B cell (primary cell): Measurements from ENCODE around the gene RNASE2. TPM values are rescaled to one million over a fixed set of nuclear protein-coding genes. Genes with fewer than 3 reads are reported as not detected.

Experiments
- ATAC-seq: fragments of 200-7000 bp; cut with Tn5 transposase; one replicate; pipeline ENCODE4 v1.10.0; 2021; ENCODE audit warnings: low read depth, mild to moderate bottlenecking, moderate number of reproducible peaks, moderate library complexity
- CTCF ChIA-PET: fragments of 350-600 bp; sonication (Branson Sonifier 250); formaldehyde crosslinking; loops from one replicate; lab custom pipeline; 2021; ENCODE audit warnings: antibody characterized with exemption, inconsistent platforms; lab: Charles Lee
- POLR2A ChIA-PET: fragments of 350-600 bp; sonication (Branson Sonifier 250); formaldehyde crosslinking; loops from one replicate; lab custom pipeline; 2021; ENCODE audit warnings: antibody characterized with exemption; lab: Charles Lee
- DNase-seq: peaks from one replicate; pipeline ENCODE4 v3.0.0; 2013
- H2AFZ ChIP-seq: 2 replicates; pipeline ENCODE4 v1.6.1; 2012; ENCODE audit warnings: mild to moderate bottlenecking, low read depth, low read length; ENCODE audit not compliant: insufficient read depth, poor library complexity, severe bottlenecking
- H3K27ac ChIP-seq, 2 donors: 1 replicate in 1 of 2; 2 replicates in 1 of 2; pipeline ENCODE4 v1.5.1; 2012 to 2013; ENCODE audit warnings: low read length in 2 of 2, mild to moderate bottlenecking in 2 of 2, moderate library complexity in 1 of 2
- H3K27me3 ChIP-seq, 4 experiments: fragments of 200-600 bp in 1 of 4; sonication (generic) in 1 of 4; replicated peaks in 1 of 4; 1 replicate in 2 of 4; 2 replicates in 2 of 4; pipeline versions ENCODE4 v1.6.1 to v1.7.0; 2013 to 2016; ENCODE audit warnings: low read length in 3 of 4, mild to moderate bottlenecking in 2 of 4, mixed read lengths in 1 of 4, moderate library complexity in 1 of 4; ENCODE audit not compliant: insufficient read depth in 4 of 4, control insufficient read depth in 3 of 4; ENCODE audit errors: control extremely low read depth in 1 of 4
- H3K36me3 ChIP-seq, 2 experiments: replicated peaks in 1 of 2; 1 replicate in 1 of 2; 2 replicates in 1 of 2; pipeline versions ENCODE4 v1.6.1 to v1.7.1; 2013; ENCODE audit warnings: low read length in 1 of 2; ENCODE audit not compliant: insufficient read depth in 2 of 2, control insufficient read depth in 1 of 2; ENCODE audit errors: control extremely low read depth in 1 of 2, extremely low read depth in 1 of 2
- H3K4me1 ChIP-seq, 2 donors: fragments of 200-600 bp in 1 of 2; sonication (generic) in 1 of 2; 1 replicate in 1 of 2; 2 replicates in 1 of 2; pipeline versions ENCODE4 v1.5.1 to v1.6.1; 2013 to 2017; ENCODE audit warnings: low read length in 2 of 2; ENCODE audit not compliant: control insufficient read depth in 2 of 2, insufficient read depth in 2 of 2
- H3K4me2 ChIP-seq: replicated peaks from 2 replicates; pipeline ENCODE3; 2012; ENCODE audit warnings: mild to moderate bottlenecking, low read depth, low read length; ENCODE audit not compliant: poor library complexity, severe bottlenecking
- H3K4me3 ChIP-seq, 5 experiments: fragments of 200-600 bp in 1 of 5; sonication (generic) in 1 of 5; 1 replicate in 3 of 5; 2 replicates in 2 of 5; pipeline versions ENCODE4 v1.5.1 to v1.7.0; 2011 to 2016; ENCODE audit warnings: low read length in 4 of 5, mild to moderate bottlenecking in 4 of 5, low read depth in 2 of 5, control low read depth in 1 of 5, moderate library complexity in 1 of 5; ENCODE audit not compliant: insufficient read depth in 1 of 5; ENCODE audit errors: control extremely low read depth in 1 of 5, extremely low read depth in 1 of 5
- H3K79me2 ChIP-seq: fragments of 200-600 bp; sonication (generic); one replicate; pipeline ENCODE4 v1.6.0; 2016; ENCODE audit warnings: low read length; ENCODE audit not compliant: control insufficient read depth, insufficient read depth
- H3K9ac ChIP-seq: fragments of 200-600 bp; sonication (generic); 2 replicates; pipeline ENCODE4 v1.6.1; 2017; ENCODE audit warnings: mild to moderate bottlenecking, low read length, moderate library complexity
- H3K9me3 ChIP-seq, 3 donors: one replicate each; pipeline versions ENCODE4 v1.6.1 to v1.7.1; 2013; ENCODE audit warnings: low read length in 2 of 3; ENCODE audit not compliant: control insufficient read depth in 2 of 3, insufficient read depth in 1 of 3; ENCODE audit errors: control extremely low read depth in 1 of 3
- H4K20me1 ChIP-seq: 2 replicates; pipeline ENCODE4 v1.6.0; 2012; ENCODE audit warnings: mild to moderate bottlenecking, low read length; ENCODE audit not compliant: insufficient read depth, control insufficient read depth, poor library complexity, severe bottlenecking
- H3K27ac Mint-ChIP-seq: one replicate; pipeline ENCODE4 v1.8.0; 2021; ENCODE audit warnings: mixed read lengths
- H3K27me3 Mint-ChIP-seq: one replicate; pipeline ENCODE4 v1.8.0; 2021; ENCODE audit warnings: mixed read lengths
- H3K4me1 Mint-ChIP-seq: one replicate; pipeline ENCODE4 v1.8.0; 2021; ENCODE audit warnings: mixed read lengths
- H3K4me3 Mint-ChIP-seq: one replicate; pipeline ENCODE4 v1.8.0; 2021; ENCODE audit warnings: mixed read lengths
- H3K9me3 Mint-ChIP-seq: one replicate; pipeline ENCODE4 v1.8.0; 2022; ENCODE audit warnings: mixed read lengths; ENCODE audit not compliant: insufficient read depth
- CTCF ChIP-seq: fragments of 200-600 bp; IDR thresholded peaks from one replicate; pipeline ENCODE4 v1.8.0; 2022; ENCODE audit warnings: antibody characterized with exemption, mild to moderate bottlenecking
- EZH2 ChIP-seq: IDR thresholded peaks from 2 replicates; pipeline ENCODE4 v1.6.1; 2012; ENCODE audit warnings: borderline replicate concordance, low read depth, mild to moderate bottlenecking, moderate library complexity, low read length; ENCODE audit not compliant: insufficient read depth, poor library complexity, severe bottlenecking
- WGBS: methylation state at CpG from one replicate; pipeline ENCODE4 v1.1.5; 2013; ENCODE audit warnings: missing lambda C conversion rate; ENCODE audit not compliant: insufficient coverage; 5-methylcytosine and 5-hydroxymethylcytosine counted together
- intact Hi-C: fragments of 100-400 bp; cut with micrococcal nuclease; formaldehyde crosslinking; loops from one replicate; pipeline ENCODE4 v1.10.0; 2022
- polyA plus RNA-seq: library from polyadenylated mRNA; depleted of rRNA; stranded (reverse); fragments of >200 nt; gene quantifications from 2 replicates; pipeline ENCODE4 v1.2.3, GENCODE V29; 2012
- total RNA-seq, 2 donors: library from RNA; stranded (reverse); fragments of 120-200 nt in 1 of 2; gene quantifications; 1 replicate in 1 of 2; 2 replicates in 1 of 2; pipeline versions ENCODE4 v1.2.3 to v1.2.4, GENCODE V29; 2013 to 2022

Gene RNASE2
- total and polyA plus RNA-seq, 2 donors (not counting 1 experiment from before 2014, with no cell fraction given), result 0.54 TPM; not detected in 1

- H3K4me3 Mint-ChIP-seq, result no peak overlapping the region
- no peaks in the 10 kb centered on the region for H3K9me3 Mint-ChIP-seq
- ATAC-seq (no peak), DNase-seq (no peak)
- ChIA-PET CTCF (interaction anchor here (1.4 to 7.2 kb wide), 7 partner anchors 10 to 292 kb away, joined by 3 to 67 read pairs (median 7); no protein-coding TSS in a partner anchor), POLR2A (no interaction called here)
- H3K27me3 ChIP-seq, result peaks cover 0 to 29% (median 10%) of the 10 kb centered on the region in 4 experiments
- peaks cover 11% of the 10 kb centered on the region for H3K4me1 Mint-ChIP-seq
- H3K9me3 ChIP-seq, result no peaks in the 10 kb centered on the region
- WGBS, result 80% methylated on average over 1 of the region's 3 CpGs
- no peak overlapping the region for H3K4me3 ChIP-seq
- intact Hi-C loops, result loop anchor here (5.0 kb wide), 2 partner anchors 291 to 361 kb away; partner anchors contain the start of gene RNASE4
- peaks cover 50% of the 10 kb centered on the region for H3K27me3 Mint-ChIP-seq
- H3K27ac ChIP-seq, result no peak overlapping the region
- H3K79me2 ChIP-seq, result no peaks in the 10 kb centered on the region
- no peaks in the 10 kb centered on the region for H3K36me3 ChIP-seq
- H4K20me1 ChIP-seq, result no peaks in the 10 kb centered on the region
- TF ChIP-seq CTCF (no peak), EZH2 (no peak)
- no peak overlapping the region for H3K9ac ChIP-seq
- H3K4me1 ChIP-seq, result peaks cover 8 to 14% of the 10 kb centered on the region in 2 donors
- H3K27ac Mint-ChIP-seq, result no peak overlapping the region
- H3K4me2 ChIP-seq, result no peak overlapping the region
- no peak overlapping the region for H2AFZ ChIP-seq
Measured at GRCh38 chr14:20973501-20973900, 18.2 kb downstream of the RNASE2 start.

- H4K20me1 ChIP-seq, result no peaks in the 10 kb centered on the region
- Mint-ChIP-seq H3K4me3 (no peak overlapping the region), H3K4me1 (peaks cover 4% of the 10 kb centered on the region), H3K27me3 (peaks cover 50% of the 10 kb centered on the region), H3K27ac (no peak overlapping the region), H3K9me3 (no peaks in the 10 kb centered on the region)
- no peak for DNase-seq
- peaks cover 3 to 7% of the 10 kb centered on the region in 2 donors for H3K4me1 ChIP-seq
- TF ChIP-seq CTCF (no peak), EZH2 (no peak)
- no peaks in the 10 kb centered on the region for H3K36me3 ChIP-seq
- H3K79me2 ChIP-seq, result no peaks in the 10 kb centered on the region
- WGBS, result no CpG with 5 or more reads among the region's 1 CpG
- H3K27ac ChIP-seq, result no peak overlapping the region
- no peak overlapping the region for H3K4me3 ChIP-seq
- CTCF ChIA-PET, result interaction anchor here (7.2 kb wide), 1 partner anchor 15 kb away, joined by 67 read pairs; no protein-coding TSS in a partner anchor
- ATAC-seq, result no peak
- H3K27me3 ChIP-seq, result peaks cover 0 to 28% (median 9%) of the 10 kb centered on the region in 4 experiments
- POLR2A ChIA-PET, result no interaction called here
- no peak overlapping the region for H3K9ac ChIP-seq
- H3K4me2 ChIP-seq, result no peak overlapping the region
- intact Hi-C loops, result no loop called here
- H2AFZ ChIP-seq, result no peak overlapping the region
- H3K9me3 ChIP-seq, result no peaks in the 10 kb centered on the region
Measured at GRCh38 chr14:20976291-20976690, 21.0 kb downstream of the RNASE2 start.
